ENCODE measurements around the gene LYPD3.
A peak's percentile ranks its signal among the peaks of the same experiment; 100 is the strongest.

The LYPD3 gene

GRCh38 chr19:43485951-43486350, 20.5 kb upstream of the LYPD3 start:
- DNase-seq: no peak

GRCh38 chr19:43483281-43483680, 17.9 kb upstream of the LYPD3 start:
- DNase-seq: no peak

- DNase-seq: no peak
Observed at GRCh38 chr19:43482193-43482592, 16.8 kb upstream of the LYPD3 start.

- DNase-seq: no peak
Observed at GRCh38 chr19:43481701-43482100, 16.3 kb upstream of the LYPD3 start.

GRCh38 chr19:43480574-43480973, 15.2 kb upstream of the LYPD3 start:
- DNase-seq: no peak

GRCh38 chr19:43479961-43480561, 14.7 kb upstream of the LYPD3 start:
- no peak for DNase-seq

GRCh38 chr19:43479226-43479625, 13.8 kb upstream of the LYPD3 start:
- DNase-seq: no peak

GRCh38 chr19:43478323-43478722, 12.9 kb upstream of the LYPD3 start:
- no peak for DNase-seq

GRCh38 chr19:43476606-43477005, 11.2 kb upstream of the LYPD3 start:
- no peak for DNase-seq

GRCh38 chr19:43474986-43475705, 9.7 kb upstream of the LYPD3 start:
- DNase-seq: peak; percentile 77 to 95 (median 90)

- no peak for DNase-seq
Observed at GRCh38 chr19:43474487-43474886, 9.1 kb upstream of the LYPD3 start.

GRCh38 chr19:43471091-43471490, 5.7 kb upstream of the LYPD3 start:
- DNase-seq: no peak

- DNase-seq: peak in 3 of 4 experiments; percentile 25 to 68 (median 52)
Observed at GRCh38 chr19:43470288-43470687, 4.9 kb upstream of the LYPD3 start.

GRCh38 chr19:43469160-43469480, 3.7 kb upstream of the LYPD3 start:
- no peak for DNase-seq

GRCh38 chr19:43468354-43469159, 3.1 kb upstream of the LYPD3 start:
- DNase-seq: no peak

- DNase-seq: no peak
Observed at GRCh38 chr19:43467730-43468129, 2.3 kb upstream of the LYPD3 start.

GRCh38 chr19:43467276-43467675, 1.9 kb upstream of the LYPD3 start:
- DNase-seq: no peak

- no peak for DNase-seq
Observed at GRCh38 chr19:43466793-43467192, 1.4 kb upstream of the LYPD3 start.

- DNase-seq: peak in 3 of 4 experiments; percentile 46 to 80 (median 63)
Observed at GRCh38 chr19:43464134-43464775, 1.2 kb downstream of the LYPD3 start.

GRCh38 chr19:43463381-43464133, 1.9 kb downstream of the LYPD3 start:
- DNase-seq: peak; percentile 94 to 100 (median 98)

- DNase-seq: no peak
Observed at GRCh38 chr19:43462785-43463380, 2.5 kb downstream of the LYPD3 start.

GRCh38 chr19:43462383-43462782, 3.0 kb downstream of the LYPD3 start:
- DNase-seq: no peak
